B cell (primary cell): Measurements from ENCODE around the gene CAT. TPM values are rescaled to one million over a fixed set of nuclear protein-coding genes. Genes with fewer than 3 reads are reported as not detected.

Experiments
- ATAC-seq: fragments of 200-7000 bp; cut with Tn5 transposase; one replicate; pipeline ENCODE4 v1.10.0; 2021; ENCODE audit warnings: low read depth, mild to moderate bottlenecking, moderate number of reproducible peaks, moderate library complexity
- CTCF ChIA-PET: fragments of 350-600 bp; sonication (Branson Sonifier 250); formaldehyde crosslinking; loops from one replicate; lab custom pipeline; 2021; ENCODE audit warnings: antibody characterized with exemption, inconsistent platforms; lab: Charles Lee
- POLR2A ChIA-PET: fragments of 350-600 bp; sonication (Branson Sonifier 250); formaldehyde crosslinking; loops from one replicate; lab custom pipeline; 2021; ENCODE audit warnings: antibody characterized with exemption; lab: Charles Lee
- DNase-seq: peaks from one replicate; pipeline ENCODE4 v3.0.0; 2013
- H2AFZ ChIP-seq: 2 replicates; pipeline ENCODE4 v1.6.1; 2012; ENCODE audit warnings: mild to moderate bottlenecking, low read depth, low read length; ENCODE audit not compliant: insufficient read depth, poor library complexity, severe bottlenecking
- H3K27ac ChIP-seq, 2 donors: 1 replicate in 1 of 2; 2 replicates in 1 of 2; pipeline ENCODE4 v1.5.1; 2012 to 2013; ENCODE audit warnings: low read length in 2 of 2, mild to moderate bottlenecking in 2 of 2, moderate library complexity in 1 of 2
- H3K27me3 ChIP-seq, 4 experiments: fragments of 200-600 bp in 1 of 4; sonication (generic) in 1 of 4; replicated peaks in 1 of 4; 1 replicate in 2 of 4; 2 replicates in 2 of 4; pipeline versions ENCODE4 v1.6.1 to v1.7.0; 2013 to 2016; ENCODE audit warnings: low read length in 3 of 4, mild to moderate bottlenecking in 2 of 4, mixed read lengths in 1 of 4, moderate library complexity in 1 of 4; ENCODE audit not compliant: insufficient read depth in 4 of 4, control insufficient read depth in 3 of 4; ENCODE audit errors: control extremely low read depth in 1 of 4
- H3K36me3 ChIP-seq, 2 experiments: replicated peaks in 1 of 2; 1 replicate in 1 of 2; 2 replicates in 1 of 2; pipeline versions ENCODE4 v1.6.1 to v1.7.1; 2013; ENCODE audit warnings: low read length in 1 of 2; ENCODE audit not compliant: insufficient read depth in 2 of 2, control insufficient read depth in 1 of 2; ENCODE audit errors: control extremely low read depth in 1 of 2, extremely low read depth in 1 of 2
- H3K4me1 ChIP-seq, 2 donors: fragments of 200-600 bp in 1 of 2; sonication (generic) in 1 of 2; 1 replicate in 1 of 2; 2 replicates in 1 of 2; pipeline versions ENCODE4 v1.5.1 to v1.6.1; 2013 to 2017; ENCODE audit warnings: low read length in 2 of 2; ENCODE audit not compliant: control insufficient read depth in 2 of 2, insufficient read depth in 2 of 2
- H3K4me2 ChIP-seq: replicated peaks from 2 replicates; pipeline ENCODE3; 2012; ENCODE audit warnings: mild to moderate bottlenecking, low read depth, low read length; ENCODE audit not compliant: poor library complexity, severe bottlenecking
- H3K4me3 ChIP-seq, 5 experiments: fragments of 200-600 bp in 1 of 5; sonication (generic) in 1 of 5; 1 replicate in 3 of 5; 2 replicates in 2 of 5; pipeline versions ENCODE4 v1.5.1 to v1.7.0; 2011 to 2016; ENCODE audit warnings: low read length in 4 of 5, mild to moderate bottlenecking in 4 of 5, low read depth in 2 of 5, control low read depth in 1 of 5, moderate library complexity in 1 of 5; ENCODE audit not compliant: insufficient read depth in 1 of 5; ENCODE audit errors: control extremely low read depth in 1 of 5, extremely low read depth in 1 of 5
- H3K79me2 ChIP-seq: fragments of 200-600 bp; sonication (generic); one replicate; pipeline ENCODE4 v1.6.0; 2016; ENCODE audit warnings: low read length; ENCODE audit not compliant: control insufficient read depth, insufficient read depth
- H3K9ac ChIP-seq: fragments of 200-600 bp; sonication (generic); 2 replicates; pipeline ENCODE4 v1.6.1; 2017; ENCODE audit warnings: mild to moderate bottlenecking, low read length, moderate library complexity
- H3K9me3 ChIP-seq, 3 donors: one replicate each; pipeline versions ENCODE4 v1.6.1 to v1.7.1; 2013; ENCODE audit warnings: low read length in 2 of 3; ENCODE audit not compliant: control insufficient read depth in 2 of 3, insufficient read depth in 1 of 3; ENCODE audit errors: control extremely low read depth in 1 of 3
- H4K20me1 ChIP-seq: 2 replicates; pipeline ENCODE4 v1.6.0; 2012; ENCODE audit warnings: mild to moderate bottlenecking, low read length; ENCODE audit not compliant: insufficient read depth, control insufficient read depth, poor library complexity, severe bottlenecking
- H3K27ac Mint-ChIP-seq: one replicate; pipeline ENCODE4 v1.8.0; 2021; ENCODE audit warnings: mixed read lengths
- H3K27me3 Mint-ChIP-seq: one replicate; pipeline ENCODE4 v1.8.0; 2021; ENCODE audit warnings: mixed read lengths
- H3K4me1 Mint-ChIP-seq: one replicate; pipeline ENCODE4 v1.8.0; 2021; ENCODE audit warnings: mixed read lengths
- H3K4me3 Mint-ChIP-seq: one replicate; pipeline ENCODE4 v1.8.0; 2021; ENCODE audit warnings: mixed read lengths
- H3K9me3 Mint-ChIP-seq: one replicate; pipeline ENCODE4 v1.8.0; 2022; ENCODE audit warnings: mixed read lengths; ENCODE audit not compliant: insufficient read depth
- CTCF ChIP-seq: fragments of 200-600 bp; IDR thresholded peaks from one replicate; pipeline ENCODE4 v1.8.0; 2022; ENCODE audit warnings: antibody characterized with exemption, mild to moderate bottlenecking
- EZH2 ChIP-seq: IDR thresholded peaks from 2 replicates; pipeline ENCODE4 v1.6.1; 2012; ENCODE audit warnings: borderline replicate concordance, low read depth, mild to moderate bottlenecking, moderate library complexity, low read length; ENCODE audit not compliant: insufficient read depth, poor library complexity, severe bottlenecking
- WGBS: methylation state at CpG from one replicate; pipeline ENCODE4 v1.1.5; 2013; ENCODE audit warnings: missing lambda C conversion rate; ENCODE audit not compliant: insufficient coverage; 5-methylcytosine and 5-hydroxymethylcytosine counted together
- intact Hi-C: fragments of 100-400 bp; cut with micrococcal nuclease; formaldehyde crosslinking; loops from one replicate; pipeline ENCODE4 v1.10.0; 2022
- polyA plus RNA-seq: library from polyadenylated mRNA; depleted of rRNA; stranded (reverse); fragments of >200 nt; gene quantifications from 2 replicates; pipeline ENCODE4 v1.2.3, GENCODE V29; 2012
- total RNA-seq, 2 donors: library from RNA; stranded (reverse); fragments of 120-200 nt in 1 of 2; gene quantifications; 1 replicate in 1 of 2; 2 replicates in 1 of 2; pipeline versions ENCODE4 v1.2.3 to v1.2.4, GENCODE V29; 2013 to 2022

CAT gene
- total and polyA plus RNA-seq, 2 donors (not counting 1 experiment from before 2014, with no cell fraction given): 83.2 to 91.7 TPM

- no peak within 1 kb of the TSS for H3K27ac ChIP-seq
- CTCF ChIA-PET: interaction anchor here (0.7 to 5.6 kb wide), 16 partner anchors 8 to 879 kb away, joined by 3 to 43 read pairs (median 6); no protein-coding TSS in a partner anchor
- POLR2A ChIA-PET: no interaction called here
- H2AFZ ChIP-seq: no peak within 1 kb of the TSS
- intact Hi-C loops: loop anchor here (1.0 kb wide), 1 partner anchor 377 kb away; no protein-coding TSS in a partner anchor
- H3K79me2 ChIP-seq: no peaks in the 10 kb centered on the region
- H3K4me3 ChIP-seq: no peak within 1 kb of the TSS
- H3K9ac ChIP-seq: no peak within 1 kb of the TSS
- no peaks in the 10 kb centered on the region for H3K9me3 ChIP-seq
- Mint-ChIP-seq H3K4me1 (no peaks in the 10 kb centered on the region), H3K9me3 (no peaks in the 10 kb centered on the region), H3K27me3 (peaks cover 8% of the 10 kb centered on the region), H3K27ac (no peak within 1 kb of the TSS), H3K4me3 (no peak within 1 kb of the TSS)
- TF ChIP-seq CTCF: no peak
- TF ChIP-seq EZH2: no peak
- 96% methylated on average over 12 of the region's 17 CpGs for WGBS
- H3K27me3 ChIP-seq: peaks cover 0 to 5% (median 0%) of the 10 kb centered on the region in 4 experiments
- no peaks in the 10 kb centered on the region for H3K36me3 ChIP-seq
- no peaks in the 10 kb centered on the region for H4K20me1 ChIP-seq
- DNase-seq (no peak), ATAC-seq (no peak)
- no peaks in the 10 kb centered on the region for H3K4me1 ChIP-seq
- no peak within 1 kb of the TSS for H3K4me2 ChIP-seq
These were observed 75.1 kb downstream of the CAT start, which contains the start of gene ELF5 for GRCh38 chr11:34513682-34514449. Gene ELF5 (minus strand): TSS chr11:34513794. CDS start chr11:34505749, 8,045 bp downstream.

- H3K27ac Mint-ChIP-seq: no peak overlapping the region
- peaks cover 13% of the 10 kb centered on the region for H3K27me3 Mint-ChIP-seq
- Histone ChIP-seq H3K4me1 (no peaks in the 10 kb centered on the region), H3K4me2 (no peak overlapping the region), H3K36me3 (no peaks in the 10 kb centered on the region), H3K27me3 (peaks cover 0 to 5% (median 0%) of the 10 kb centered on the region in 4 experiments), H3K9me3 (no peaks in the 10 kb centered on the region), H3K27ac (no peak overlapping the region), H2AFZ (no peak overlapping the region), H3K9ac (no peak overlapping the region), H3K4me3 (no peak overlapping the region), H4K20me1 (no peaks in the 10 kb centered on the region), H3K79me2 (no peaks in the 10 kb centered on the region)
- no peak overlapping the region for H3K4me3 Mint-ChIP-seq
- CTCF ChIA-PET: interaction anchor here (0.7 to 5.6 kb wide), 7 partner anchors 8 to 878 kb away, joined by 3 to 43 read pairs (median 6); no protein-coding TSS in a partner anchor
- WGBS: no CpG with 5 or more reads among the region's 7 CpGs
- no peaks in the 10 kb centered on the region for H3K9me3 Mint-ChIP-seq
- no peak for TF ChIP-seq EZH2
- no peak for TF ChIP-seq CTCF
- no peaks in the 10 kb centered on the region for H3K4me1 Mint-ChIP-seq
- no peak for DNase-seq
- intact Hi-C loops: no loop called here
- ATAC-seq: no peak
- POLR2A ChIA-PET: no interaction called here
These were observed 75.9 kb downstream of the CAT start for GRCh38 chr11:34514597-34514996.
